ENCODE measurements around the gene RPS3A. TPM values are rescaled to one million over a fixed set of nuclear protein-coding genes. Genes with fewer than 3 reads are reported as not detected.

Gene RPS3A
- total RNA-seq, 1 experiment from 2014 or later: 2,679 TPM

DNA sequence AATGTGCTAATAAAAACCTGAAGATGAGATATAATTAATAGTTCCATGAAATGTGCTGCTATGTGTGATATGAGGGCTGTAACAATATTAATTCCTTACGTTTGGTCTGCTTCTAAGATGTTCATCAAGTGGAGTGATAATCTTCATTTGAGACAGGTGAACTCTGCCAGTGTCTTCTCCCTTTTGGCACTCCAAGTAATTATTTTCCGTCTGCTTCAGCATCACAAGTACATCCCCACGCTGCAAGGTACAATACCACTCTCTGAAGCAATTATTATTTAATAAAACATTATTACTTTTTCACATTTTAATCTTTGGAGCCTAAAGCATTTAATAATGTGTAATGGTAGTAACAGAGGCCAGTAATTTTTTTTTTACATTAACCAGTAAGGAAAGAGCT, 44.4 kb downstream of the RPS3A start:
- H3K4me1 Mint-ChIP-seq: peaks cover 7 to 8% of the 10 kb centered on the region in 2 experiments; a peak in 3 of 4 replicates
- TF ChIP-seq, protein P1, sequence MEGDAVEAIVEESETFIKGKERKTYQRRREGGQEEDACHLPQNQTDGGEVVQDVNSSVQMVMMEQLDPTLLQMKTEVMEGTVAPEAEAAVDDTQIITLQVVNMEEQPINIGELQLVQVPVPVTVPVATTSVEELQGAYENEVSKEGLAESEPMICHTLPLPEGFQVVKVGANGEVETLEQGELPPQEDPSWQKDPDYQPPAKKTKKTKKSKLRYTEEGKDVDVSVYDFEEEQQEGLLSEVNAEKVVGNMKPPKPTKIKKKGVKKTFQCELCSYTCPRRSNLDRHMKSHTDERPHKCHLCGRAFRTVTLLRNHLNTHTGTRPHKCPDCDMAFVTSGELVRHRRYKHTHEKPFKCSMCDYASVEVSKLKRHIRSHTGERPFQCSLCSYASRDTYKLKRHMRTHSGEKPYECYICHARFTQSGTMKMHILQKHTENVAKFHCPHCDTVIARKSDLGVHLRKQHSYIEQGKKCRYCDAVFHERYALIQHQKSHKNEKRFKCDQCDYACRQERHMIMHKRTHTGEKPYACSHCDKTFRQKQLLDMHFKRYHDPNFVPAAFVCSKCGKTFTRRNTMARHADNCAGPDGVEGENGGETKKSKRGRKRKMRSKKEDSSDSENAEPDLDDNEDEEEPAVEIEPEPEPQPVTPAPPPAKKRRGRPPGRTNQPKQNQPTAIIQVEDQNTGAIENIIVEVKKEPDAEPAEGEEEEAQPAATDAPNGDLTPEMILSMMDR (conservative IDR thresholded peaks at IDR 0.05): no peak

More for the DNA sequence above, 44.4 kb downstream of the RPS3A start:
- Histone ChIP-seq H3K18ac (ENCODE audit: insufficient read length, low read depth, low read length) (no peak overlapping the region), H2BK5ac (ENCODE audit: insufficient read length, low read length) (no peak overlapping the region), H2AK5ac (ENCODE audit: insufficient read length, low read length) (no peak overlapping the region), H4K20me1 (ENCODE audit: control insufficient read depth, insufficient read depth, insufficient read length) (no peaks in the 10 kb centered on the region), H2AFZ (ENCODE audit: low read length) (no peak overlapping the region), H3K23ac (ENCODE audit: insufficient read length, low read depth, low read length) (no peak overlapping the region), H3K4me2 (ENCODE audit: insufficient read depth, insufficient read length, low read length) (no peak overlapping the region), H2BK12ac (ENCODE audit: insufficient read length, low read depth, low read length) (no peak overlapping the region), H3K9me3 (ENCODE audit: control insufficient read depth, low read depth, low read length) (no peaks in the 10 kb centered on the region), H4K5ac (ENCODE audit: insufficient read length, low read depth, low read length) (no peak overlapping the region), H2BK20ac (ENCODE audit: low read depth, low read length, poor library complexity, severe bottlenecking) (no peak overlapping the region), H3K27ac (ENCODE audit: insufficient read length, low read depth, low read length) (no peak overlapping the region), H2BK120ac (ENCODE audit: low read depth, low read length, poor library complexity, severe bottlenecking) (no peak overlapping the region), H3K79me1 (ENCODE audit: insufficient read depth, low read depth, low read length, poor library complexity, severe bottlenecking) (no peaks in the 10 kb centered on the region), H3K4me1 (ENCODE audit: insufficient read depth, low read length) (no peaks in the 10 kb centered on the region), H3T11ph (ENCODE audit: low read length) (no peak overlapping the region), H4K8ac (replicated peaks; ENCODE audit: insufficient read length, low read depth, low read length) (no peak overlapping the region), H2BK15ac (ENCODE audit: low read depth, low read length) (no peak overlapping the region), H3K79me2 (ENCODE audit: insufficient read depth, low read length) (no peaks in the 10 kb centered on the region), H3K27me3 (ENCODE audit: insufficient read depth, low read length) (no peaks in the 10 kb centered on the region), H3K4ac (ENCODE audit: low read depth, low read length) (no peak overlapping the region), H3K23me2 (ENCODE audit: insufficient read length, low read depth, low read length, poor library complexity, severe bottlenecking) (no peaks in the 10 kb centered on the region), H3K14ac (ENCODE audit: insufficient read depth, low read length) (no peak overlapping the region), H4K91ac (ENCODE audit: insufficient read length, low read depth, low read length) (no peak overlapping the region), H3K56ac (ENCODE audit: insufficient read length, low read depth, low read length) (no peak overlapping the region), H3K9ac (ENCODE audit: extremely low read depth, insufficient read length, low read length) (no peak overlapping the region)
- Mint-ChIP-seq H3K27me3 (ENCODE audit: low read depth) (no peaks in the 10 kb centered on the region), H3K9me3 (no peaks in the 10 kb centered on the region), H3K36me3 (ENCODE audit: insufficient read depth in 1 of 3, low read depth in 3 of 3) (peaks cover 19 to 51% (median 27%) of the 10 kb centered on the region in 3 experiments), H3K4me3 (no peak overlapping the region), H3K27ac (peak overlapping the region in 1 of 3 experiments; percentile 68; a peak in 2 of 7 replicates)
- DNase-seq: no peak
- 100% methylated on average over 1 of the region's 3 CpGs for WGBS (ENCODE audit: extremely low coverage, insufficient read length, low lambda C conversion rate)

All from H9 (cell line).